HCEC 1CT (cell line): Measurements from ENCODE around the gene ZMPSTE24.

Experiments
- DNase-seq: peaks from one replicate; pipeline ENCODE4 v3.0.0-alpha.2; 2017

ZMPSTE24 gene

DNA sequence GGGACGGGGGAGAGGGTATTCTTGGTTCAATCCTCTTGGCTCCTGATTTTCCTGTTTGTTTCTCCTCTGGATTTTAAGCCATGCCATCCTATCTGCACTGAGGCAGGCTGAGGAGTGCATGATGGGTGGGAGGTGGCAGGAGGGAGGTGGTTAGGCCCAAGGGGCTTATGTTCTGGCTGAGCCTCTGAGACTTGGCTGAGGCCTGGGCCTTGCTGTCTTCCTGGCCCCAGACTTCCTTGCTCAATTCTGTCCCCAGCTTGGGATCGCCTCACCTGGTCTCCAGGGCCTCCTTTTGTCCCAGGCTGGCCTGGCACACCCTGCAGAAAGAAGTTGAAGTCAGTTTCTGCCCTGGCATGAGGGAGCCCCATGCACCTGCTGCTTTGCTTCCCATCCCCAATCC, 47.8 kb downstream of the ZMPSTE24 start:
- DNase-seq: no peak

DNA sequence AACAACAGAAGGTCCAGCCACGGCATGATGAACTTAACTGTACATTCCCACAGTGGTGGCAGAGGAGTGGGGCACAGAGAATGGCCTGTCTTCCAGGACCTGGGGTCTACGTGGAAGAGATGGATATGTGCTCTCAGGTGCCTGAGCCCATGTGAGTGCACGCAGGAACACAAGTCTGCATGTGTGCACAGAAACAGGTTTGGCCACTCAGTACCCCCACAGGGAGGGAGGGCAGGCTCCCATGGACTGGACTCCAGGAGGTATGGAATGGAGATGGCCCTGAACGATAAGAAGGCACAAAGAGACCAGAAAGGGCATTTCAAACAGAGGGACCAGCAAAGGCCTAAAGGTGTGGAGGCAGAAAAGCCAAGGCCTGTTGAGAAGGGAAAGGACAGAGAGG, 48.3 kb downstream of the ZMPSTE24 start:
- no peak for DNase-seq

DNA sequence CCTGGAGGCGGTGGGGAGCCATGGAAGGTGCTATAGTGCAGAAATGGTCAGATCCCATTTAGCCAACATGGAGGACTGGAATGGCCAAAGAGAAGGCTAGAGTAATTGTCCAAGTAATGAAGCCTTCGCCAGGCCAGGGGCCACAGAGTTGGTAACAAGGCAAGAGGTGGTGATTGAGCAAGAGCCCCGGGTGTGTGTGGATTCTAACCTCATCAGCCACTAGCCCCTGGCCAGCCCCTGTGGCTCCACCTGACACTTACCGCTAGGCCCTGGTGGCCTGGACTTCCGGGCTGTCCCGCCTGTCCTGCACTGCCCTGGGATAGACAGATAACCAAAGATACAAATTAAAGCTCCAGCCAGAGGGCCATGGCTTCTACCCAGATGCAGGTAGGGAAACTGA, 49.1 kb downstream of the ZMPSTE24 start:
- DNase-seq: no peak

- DNase-seq: no peak
These were observed 50.1 kb downstream of the ZMPSTE24 start for GRCh38 chr1:40308036-40308727.

- DNase-seq: no peak
These were observed 51.5 kb downstream of the ZMPSTE24 start for GRCh38 chr1:40309374-40310128.

DNA sequence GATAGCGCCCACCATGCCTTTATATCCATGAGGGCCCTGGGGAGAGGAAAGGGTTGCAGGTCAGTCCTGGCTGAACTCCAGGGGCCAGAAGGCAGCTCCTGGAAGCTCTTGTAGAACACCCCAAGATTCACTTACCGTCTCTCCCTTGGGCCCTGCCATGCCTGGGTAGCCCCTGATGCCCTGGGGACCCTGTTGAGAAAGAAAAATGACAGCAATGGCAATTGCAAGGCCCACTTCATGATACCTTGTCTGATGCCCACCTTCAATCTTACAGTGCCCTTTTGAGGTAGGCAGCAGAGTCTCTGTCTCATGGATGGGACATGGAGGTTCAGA, 52.1 kb downstream of the ZMPSTE24 start:
- no peak for DNase-seq

- no peak for DNase-seq
These were observed 53.1 kb downstream of the ZMPSTE24 start for GRCh38 chr1:40310983-40311642.

GRCh38 chr1:40311692-40312091, 53.7 kb downstream of the ZMPSTE24 start:
- no peak for DNase-seq

DNA sequence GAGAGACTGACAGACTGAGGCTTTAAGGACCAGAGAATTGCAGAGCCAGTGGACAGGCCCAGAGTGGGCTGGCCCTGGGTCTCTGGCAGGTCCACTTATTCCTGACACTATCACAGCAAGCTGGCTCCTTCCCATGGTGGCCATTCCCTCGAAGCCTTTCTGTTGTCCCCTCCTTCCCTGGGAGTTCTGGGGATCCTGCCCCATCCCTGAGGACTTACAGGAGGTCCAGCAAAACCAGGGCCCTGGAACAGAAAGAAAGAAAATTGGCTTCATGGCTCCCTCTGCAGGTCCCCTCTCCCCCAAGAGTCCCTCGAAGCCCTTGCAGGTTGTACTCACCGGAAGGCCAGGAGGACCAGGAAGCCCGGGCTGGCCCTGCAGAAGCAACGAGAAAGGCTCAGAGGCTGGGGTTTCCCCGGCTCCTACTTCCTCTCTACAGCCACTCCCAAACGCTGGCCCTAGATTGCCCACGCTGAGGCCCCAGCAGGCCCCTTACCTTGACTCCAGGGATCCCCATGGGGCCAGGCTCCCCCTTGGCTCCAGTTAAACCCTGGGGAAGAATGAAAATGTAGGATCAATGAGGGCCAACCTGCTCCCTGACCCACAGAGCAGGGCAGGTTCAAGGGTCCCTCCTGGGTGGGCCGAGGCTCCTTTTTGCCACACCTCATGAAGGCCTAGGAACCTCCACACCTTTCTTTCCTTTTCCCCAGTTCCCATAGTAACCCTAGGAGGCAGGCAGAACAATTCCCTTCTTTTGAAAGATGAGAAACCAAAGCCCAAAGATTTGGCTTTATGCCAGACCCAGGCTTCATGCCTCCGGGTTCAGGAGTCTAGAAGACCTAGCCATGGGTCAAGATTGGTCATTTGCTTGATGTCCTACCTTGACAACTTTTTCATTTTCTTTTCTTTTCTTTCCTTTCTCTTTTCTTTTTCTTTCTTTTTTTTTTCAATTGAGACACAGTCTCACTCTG, 54.5 kb downstream of the ZMPSTE24 start:
- DNase-seq: no peak

DNA sequence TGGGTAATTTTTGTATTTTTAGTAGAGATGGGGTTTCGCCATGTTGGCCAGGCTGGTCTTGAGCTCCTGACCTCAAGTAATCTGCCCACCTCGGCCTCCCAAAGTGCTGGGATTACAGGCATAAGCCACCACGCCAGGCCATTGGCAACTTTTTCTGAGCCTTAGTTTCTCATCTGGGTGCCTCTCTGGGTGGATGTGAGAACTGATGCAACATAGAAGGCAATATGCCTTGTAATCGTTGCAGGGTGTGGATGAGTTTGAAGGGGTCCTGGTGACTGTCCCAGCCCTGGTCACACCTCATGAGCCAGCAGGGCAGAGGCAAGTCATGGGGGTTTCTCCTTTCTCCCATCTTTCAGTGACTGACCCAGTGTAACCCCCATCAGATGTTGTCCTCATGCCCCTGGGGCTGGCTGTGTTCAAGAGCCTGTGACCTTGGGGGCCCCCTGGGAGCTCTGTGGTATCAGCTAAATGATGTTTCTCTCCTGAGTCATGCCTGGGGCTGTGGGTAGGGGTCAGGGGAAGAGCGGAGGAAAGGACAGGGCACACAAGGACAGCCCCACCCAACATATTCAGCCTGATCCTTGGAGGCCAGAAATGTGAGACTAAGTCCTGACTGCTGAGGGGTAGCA, 55.4 kb downstream of the ZMPSTE24 start:
- peak; percentile 10 for DNase-seq

DNA sequence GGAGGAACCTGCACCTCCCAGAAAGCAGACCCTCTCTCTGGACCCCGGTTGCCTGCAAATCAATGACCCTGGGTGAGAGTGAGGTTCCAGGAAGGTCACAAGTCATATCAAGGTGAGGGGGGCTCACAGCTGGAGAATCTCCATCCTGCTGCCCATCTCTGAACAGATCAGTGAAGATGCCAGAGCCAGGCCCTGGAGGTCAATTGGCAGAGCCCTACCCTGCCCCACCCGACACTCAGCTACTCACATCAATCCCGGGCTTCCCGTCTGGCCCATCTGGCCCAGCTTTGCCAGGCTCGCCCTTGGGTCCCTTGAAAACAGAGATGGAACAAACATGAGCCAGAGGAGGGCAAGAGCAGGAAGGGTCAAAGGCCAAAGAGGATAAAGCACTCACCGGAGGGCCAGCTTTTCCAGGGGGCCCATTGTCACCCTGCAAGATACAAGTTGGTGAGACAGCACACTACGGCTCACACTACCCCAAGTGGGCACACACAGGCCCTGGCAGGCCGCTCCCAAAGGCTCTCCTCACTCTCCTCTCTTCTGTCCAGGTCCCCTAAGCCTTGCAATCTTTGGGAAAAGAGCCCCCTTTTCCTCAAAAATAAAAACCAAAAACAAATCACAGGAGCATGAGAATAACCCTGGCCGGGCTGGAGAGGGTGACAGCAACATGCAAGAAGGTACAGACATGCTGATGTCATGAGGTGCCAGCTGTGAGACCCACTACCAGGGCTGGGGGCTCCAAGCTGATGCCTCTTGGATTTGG, 56.1 kb downstream of the ZMPSTE24 start:
- no peak for DNase-seq

DNA sequence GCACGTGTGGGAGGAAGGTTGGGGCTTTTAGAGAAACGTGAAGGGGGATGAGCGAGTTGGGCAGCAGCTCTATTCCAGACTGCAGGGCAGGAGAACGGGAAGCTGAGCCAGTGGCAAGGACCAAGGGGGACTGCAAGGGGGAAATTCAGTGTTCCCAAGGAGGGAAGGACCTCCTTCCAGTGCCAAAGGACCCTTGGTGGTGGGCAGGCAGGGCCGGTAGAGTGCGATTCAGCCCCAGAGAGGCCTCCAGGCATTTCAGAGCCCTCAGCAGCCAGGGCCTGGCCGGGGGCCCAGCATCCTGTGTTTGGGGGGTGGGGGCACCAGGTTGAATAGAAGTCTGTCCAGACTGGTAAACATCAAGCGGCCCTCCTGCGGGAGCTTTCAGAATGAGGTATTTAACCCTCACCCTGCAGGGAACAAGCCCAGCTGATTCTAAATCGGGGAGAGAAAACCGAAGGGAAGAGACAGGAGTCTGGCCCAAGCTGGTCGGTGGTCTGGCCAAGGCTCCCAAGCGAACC, 56.7 kb downstream of the ZMPSTE24 start:
- no peak for DNase-seq

DNA sequence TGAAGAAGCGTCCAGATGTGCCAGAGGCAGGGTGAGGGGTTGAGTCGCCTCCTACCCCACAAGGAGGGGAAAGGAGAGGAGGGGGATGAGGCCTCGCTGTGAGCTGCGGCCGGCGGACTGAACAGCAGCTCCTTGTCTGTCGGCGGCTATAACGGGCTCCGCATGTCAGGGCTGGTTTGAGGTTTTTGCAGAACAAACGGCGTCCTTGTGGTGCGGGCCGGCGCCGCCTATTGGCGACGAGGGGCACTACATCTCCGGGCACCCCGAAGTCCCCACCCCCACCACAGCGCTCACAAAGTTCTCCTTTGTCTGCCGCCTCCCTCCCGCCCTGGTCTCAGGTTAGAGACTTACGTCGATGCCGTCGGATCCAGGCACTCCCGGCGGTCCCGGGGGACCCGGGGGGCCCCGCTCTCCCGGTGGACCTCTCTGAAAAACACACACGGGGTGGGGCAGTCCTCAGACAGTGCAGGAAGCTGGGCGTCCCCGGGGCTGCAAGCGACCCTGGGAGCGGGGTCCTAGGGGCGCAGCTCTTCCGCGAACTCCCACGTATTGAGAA, 57.3 kb downstream of the ZMPSTE24 start:
- peak; percentile 72 for DNase-seq

DNA sequence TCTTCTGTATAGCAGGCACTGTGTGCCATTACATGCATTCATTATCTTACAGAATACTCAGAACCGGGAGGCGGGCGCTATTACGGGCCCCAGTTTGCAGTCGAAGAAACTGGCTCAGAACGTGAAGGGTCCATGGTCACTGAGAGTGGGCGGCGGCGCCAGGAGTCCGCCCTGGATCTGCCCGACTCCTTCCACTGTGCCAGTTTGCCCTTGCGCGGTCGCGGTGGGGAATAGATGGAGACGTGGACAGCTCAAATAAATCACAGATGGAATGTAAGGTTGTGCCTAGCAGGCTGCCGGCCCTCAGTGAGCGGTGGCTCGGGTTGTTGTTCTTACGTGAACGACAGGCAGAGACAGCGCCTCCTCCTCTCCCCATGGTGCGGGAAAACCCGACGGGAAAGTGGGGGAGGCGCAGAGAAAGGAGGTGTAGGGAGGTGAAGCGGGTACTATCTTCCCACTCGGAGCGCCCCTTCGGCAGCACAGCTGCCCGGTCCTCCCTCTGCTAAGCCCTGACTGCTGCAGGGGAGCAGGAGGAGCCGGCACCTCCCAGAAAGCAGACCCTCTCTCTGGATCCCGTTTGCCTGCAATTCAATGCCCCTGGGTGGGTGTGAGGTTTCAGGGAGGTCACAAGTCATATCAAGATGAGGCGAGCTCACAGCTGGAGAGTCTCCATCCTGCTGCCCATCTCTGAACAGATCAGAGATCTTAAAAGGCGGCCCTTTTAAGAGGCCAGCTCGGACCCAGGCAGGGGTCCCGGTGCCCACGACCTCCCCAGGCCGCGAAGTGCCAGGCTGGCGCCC, 58.0 kb downstream of the ZMPSTE24 start:
- peak; percentile 5 for DNase-seq

- DNase-seq: no peak
These were observed 58.8 kb downstream of the ZMPSTE24 start, which contains the start of gene COL9A2 for GRCh38 chr1:40316595-40317393. Gene COL9A2, minus strand, starts transcription at chr1:40317286. Its CDS starts 89 bp downstream, at chr1:40317197.

GRCh38 chr1:40317394-40318074, 59.5 kb downstream of the ZMPSTE24 start:
- no peak for DNase-seq

DNA sequence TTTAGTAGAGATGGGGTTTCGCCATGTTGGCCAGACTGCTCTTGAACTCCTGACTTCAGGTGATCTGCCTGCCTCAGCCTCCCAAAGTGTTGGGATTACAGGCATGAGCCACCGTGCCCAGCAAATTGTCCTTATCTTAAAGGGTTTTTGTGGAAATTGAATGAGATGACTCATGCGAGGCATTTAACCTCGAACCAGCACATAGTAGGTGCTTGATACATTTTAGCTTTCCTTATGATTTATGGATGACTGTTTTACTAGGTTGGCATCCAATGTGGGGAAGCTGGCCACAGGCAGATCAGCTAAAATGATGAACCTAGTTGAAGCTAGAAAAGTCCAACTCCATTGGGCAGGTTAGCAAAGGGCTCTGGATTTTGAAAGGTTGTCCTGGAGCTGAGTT, 60.4 kb downstream of the ZMPSTE24 start:
- no peak for DNase-seq

- DNase-seq: no peak
These were observed 61.1 kb downstream of the ZMPSTE24 start for GRCh38 chr1:40318970-40319621.
